Liver (tissue), 9 donors: ENCODE results near the gene ESRRA. TPM values are rescaled to one million over a fixed set of nuclear protein-coding genes. Genes with fewer than 3 reads are reported as not detected.

Source experiments
- DNase-seq: peaks from one replicate; pipeline ENCODE4 v3.0.0-alpha.2; 2017; ENCODE audit warnings: low spot score
- H3K27ac ChIP-seq, 2 donors: one replicate each; pipeline ENCODE4 v1.7.0; 2013; ENCODE audit warnings: inconsistent platforms in 2 of 2, low read length in 2 of 2, control low read depth in 1 of 2, low read depth in 1 of 2, mild to moderate bottlenecking in 1 of 2
- H3K27me3 ChIP-seq, 4 donors: one replicate each; pipeline versions ENCODE4 v1.6.1 to v1.7.0; 2013; ENCODE audit warnings: low read length in 3 of 4, inconsistent platforms in 1 of 4, mild to moderate bottlenecking in 1 of 4, moderate library complexity in 1 of 4; ENCODE audit not compliant: control insufficient read depth in 4 of 4, insufficient read depth in 4 of 4
- H3K36me3 ChIP-seq, 4 donors: one replicate each; pipeline versions ENCODE4 v1.6.1 to v1.7.0; 2013; ENCODE audit warnings: low read length in 3 of 4, mild to moderate bottlenecking in 3 of 4, low read depth in 1 of 4, moderate library complexity in 1 of 4; ENCODE audit not compliant: control insufficient read depth in 4 of 4, insufficient read depth in 3 of 4
- H3K4me1 ChIP-seq, 4 donors: one replicate each; pipeline versions ENCODE4 v1.6.1 to v1.7.0; 2013; ENCODE audit warnings: low read length in 3 of 4, mild to moderate bottlenecking in 3 of 4, moderate library complexity in 1 of 4; ENCODE audit not compliant: control insufficient read depth in 4 of 4, insufficient read depth in 4 of 4
- H3K4me3 ChIP-seq, 3 donors: one replicate each; pipeline versions ENCODE4 v1.6.1 to v1.7.0; 2013; ENCODE audit warnings: low read length in 3 of 3, control low read depth in 1 of 3, low read depth in 1 of 3, mild to moderate bottlenecking in 1 of 3
- H3K9ac ChIP-seq, 2 donors: one replicate each; pipeline ENCODE4 v1.7.0; 2013; ENCODE audit warnings: low read length in 2 of 2, mild to moderate bottlenecking in 2 of 2, moderate library complexity in 2 of 2, control low read depth in 1 of 2, low read depth in 1 of 2
- H3K9me3 ChIP-seq, 4 donors: one replicate each; pipeline versions ENCODE4 v1.6.1 to v1.7.0; 2013; ENCODE audit warnings: low read length in 3 of 4; ENCODE audit not compliant: control insufficient read depth in 4 of 4
- ATF3 ChIP-seq: IDR thresholded peaks from 2 replicates; pipeline ENCODE4 v1.6.1; 2016; ENCODE audit warnings: antibody characterized with exemption
- CTCF ChIP-seq: fragments of 150-350 bp; IDR thresholded peaks from 2 replicates; pipeline ENCODE4 v1.5.1; 2017; ENCODE audit warnings: improper control_type of control experiment, low read depth, low read length; ENCODE audit not compliant: missing input control
- EGR1 ChIP-seq, 2 donors: IDR thresholded peaks; 2 replicates each; pipeline ENCODE4 v1.6.1; 2016 to 2018; ENCODE audit warnings: antibody characterized with exemption in 2 of 2, low read depth in 2 of 2
- FOXA1 ChIP-seq: IDR thresholded peaks from 2 replicates; pipeline ENCODE4 v1.6.1; 2016; ENCODE audit warnings: antibody characterized with exemption
- FOXA2 ChIP-seq: IDR thresholded peaks from 2 replicates; pipeline ENCODE4 v1.6.1; 2016; ENCODE audit warnings: antibody characterized with exemption
- GABPA ChIP-seq, 2 donors: IDR thresholded peaks in 1 of 2; conservative IDR thresholded peaks in 1 of 2; 2 replicates each; pipeline ENCODE4 v1.6.1; 2016; ENCODE audit warnings: antibody characterized with exemption in 2 of 2, mild to moderate bottlenecking in 1 of 2, moderate library complexity in 1 of 2
- HNF4A ChIP-seq, 2 donors: conservative IDR thresholded peaks; 2 replicates each; pipeline ENCODE4 v1.6.1; 2016; ENCODE audit warnings: antibody characterized with exemption in 2 of 2, mild to moderate bottlenecking in 2 of 2
- JUND ChIP-seq, 2 donors: IDR thresholded peaks; 2 replicates each; pipeline ENCODE4 v1.6.1; 2016; ENCODE audit warnings: antibody characterized with exemption in 2 of 2
- MAX ChIP-seq: IDR thresholded peaks from 2 replicates; pipeline ENCODE4 v1.6.1; 2016; ENCODE audit warnings: antibody characterized with exemption
- NR2F2 ChIP-seq: IDR thresholded peaks from 2 replicates; pipeline ENCODE4 v1.6.1; 2016; ENCODE audit warnings: antibody characterized with exemption
- RXRA ChIP-seq, 2 donors: IDR thresholded peaks; 2 replicates each; pipeline ENCODE4 v1.6.1; 2017 to 2018; ENCODE audit warnings: antibody characterized with exemption in 2 of 2, mild to moderate bottlenecking in 1 of 2
- SP1 ChIP-seq: IDR thresholded peaks from 2 replicates; pipeline ENCODE4 v1.6.1; 2018; ENCODE audit warnings: antibody characterized with exemption, mild to moderate bottlenecking
- TAF1 ChIP-seq: conservative IDR thresholded peaks from 2 replicates; pipeline ENCODE4 v1.6.1; 2016; ENCODE audit warnings: antibody characterized with exemption, mild to moderate bottlenecking
- YY1 ChIP-seq: IDR thresholded peaks from 2 replicates; pipeline ENCODE4 v1.6.1; 2016; ENCODE audit warnings: antibody characterized with exemption, mild to moderate bottlenecking
- ZBTB33 ChIP-seq: IDR thresholded peaks from 2 replicates; pipeline ENCODE4 v1.6.1; 2016; ENCODE audit warnings: antibody characterized with exemption
- WGBS: extraction: QIAGEN DNeasy Blood & Tissue Kit; methylation state at CpG from one replicate; pipeline ENCODE4 v1.1.7; 2013; 5-methylcytosine and 5-hydroxymethylcytosine counted together
- polyA plus RNA-seq, 2 donors: library from polyadenylated mRNA; stranded (reverse) in 1 of 2; unstranded in 1 of 2; fragments of 200-250 nt in 1 of 2; fragments of >200 nt in 1 of 2; fragmentation: Nextera tagmentation in 1 of 2; extraction: Ambion mirVana in 1 of 2; gene quantifications; one replicate each; pipeline versions ENCODE4 v1.2.1 to v1.2.3, GENCODE V29; 2013 to 2015
- total RNA-seq, 2 donors: library from RNA; depleted of rRNA; stranded (reverse); fragments of >200 nt; gene quantifications; one replicate each; pipeline ENCODE4 v1.2.3, GENCODE V29; 2014
- donor health status: healthy.
- donor health status: healthy.
- donor health status: healthy.
- donor health status: healthy.
- donor health status: healthy.

Gene ESRRA
- total and polyA plus RNA-seq, 4 donors = 13.9 to 64.8 (median 37.5) TPM

DNA sequence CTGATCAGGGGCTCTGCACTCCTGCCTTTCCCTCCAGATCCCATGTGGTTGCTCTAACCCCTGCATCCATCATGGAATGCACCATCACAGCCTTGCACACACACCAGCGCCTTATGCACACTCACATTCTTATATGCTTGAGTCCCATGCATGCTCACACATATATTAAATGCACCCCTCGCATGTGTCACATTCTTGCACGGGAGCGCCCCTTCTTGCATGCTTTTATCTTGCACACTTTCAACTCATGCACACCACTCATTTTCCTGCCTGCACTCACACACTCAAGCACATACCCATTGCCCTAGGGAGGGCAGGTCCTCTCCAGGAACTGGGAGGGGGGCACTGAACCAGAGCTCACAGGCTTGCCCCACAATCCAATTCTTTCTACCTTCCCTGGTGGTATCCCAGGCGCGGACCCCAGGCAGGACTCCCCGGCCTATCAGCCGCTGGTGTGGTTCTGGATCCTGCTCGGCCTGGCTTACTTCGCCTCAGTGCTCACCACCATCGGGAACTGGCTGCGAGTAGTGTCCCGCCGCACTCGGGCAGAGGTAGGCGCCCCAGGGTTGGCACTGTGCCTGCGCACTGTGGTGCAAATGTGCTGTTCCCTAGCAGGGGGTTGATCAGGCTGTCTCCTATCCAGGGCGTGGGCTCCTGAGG is 7.5 kb upstream of the ESRRA start:
- no peak for DNase-seq
- no peak overlapping the region for H3K4me3 ChIP-seq
- peaks cover 3 to 24% (median 9%) of the 10 kb centered on the region in 4 donors for H3K27me3 ChIP-seq
- peaks cover 8 to 24% (median 17%) of the 10 kb centered on the region in 4 donors for H3K4me1 ChIP-seq
- no peaks in the 10 kb centered on the region for H3K9me3 ChIP-seq
- WGBS = 35% methylated on average over 18 of the region's 18 CpGs
- no peak overlapping the region for H3K27ac ChIP-seq
- no peaks in the 10 kb centered on the region for H3K36me3 ChIP-seq
- no peak overlapping the region for H3K9ac ChIP-seq
- TF ChIP-seq JUND (IDR thresholded peaks at IDR 0.05) = no peak
- no peak for TF ChIP-seq CTCF
- TF ChIP-seq MAX = no peak
- TF ChIP-seq EGR1 (IDR thresholded peaks at IDR 0.05; ENCODE audit: low read depth in 2 of 2) = no peak
- TF ChIP-seq SP1 = no peak
- TF ChIP-seq NR2F2 = no peak
- no peak for TF ChIP-seq YY1
- no peak for TF ChIP-seq GABPA (IDR thresholded peaks at IDR 0.05 in 1 of 2, conservative IDR thresholded peaks at IDR 0.05 in 1 of 2)

- Histone ChIP-seq H3K27ac (no peak overlapping the region), H3K4me3 (peak overlapping the region in 1 of 3 donors; percentile 40), H3K36me3 (no peaks in the 10 kb centered on the region), H3K9me3 (no peaks in the 10 kb centered on the region), H3K4me1 (peaks cover 12 to 31% (median 23%) of the 10 kb centered on the region in 4 donors), H3K27me3 (peaks cover 0 to 24% (median 9%) of the 10 kb centered on the region in 4 donors), H3K9ac (no peak overlapping the region)
- 3% methylated on average over 60 of the region's 60 CpGs for WGBS
- DNase-seq = no peak
- TF ChIP-seq ATF3 = no peak
- no peak for TF ChIP-seq EGR1 (IDR thresholded peaks at IDR 0.05; ENCODE audit: low read depth in 2 of 2)
Measured at GRCh38 chr11:64298966-64299846, 6.1 kb upstream of the ESRRA start.

- 5% methylated on average over 54 of the region's 54 CpGs for WGBS
- DNase-seq = no peak
- Histone ChIP-seq H3K27ac (no peak within 1 kb of the TSS), H3K36me3 (no peaks in the 10 kb centered on the region), H3K27me3 (peaks cover 0 to 19% (median 9%) of the 10 kb centered on the region in 4 donors), H3K9me3 (no peaks in the 10 kb centered on the region), H3K4me1 (peaks cover 12 to 33% (median 25%) of the 10 kb centered on the region in 4 donors), H3K9ac (peak within 1 kb of the TSS in 1 of 2 donors; percentile 26), H3K4me3 (peak within 1 kb of the TSS in 1 of 3 donors; percentile 40)
- no peak for TF ChIP-seq EGR1 (IDR thresholded peaks at IDR 0.05; ENCODE audit: low read depth in 2 of 2)
- TF ChIP-seq ATF3 = no peak
- TF ChIP-seq TAF1 = no peak
- TF ChIP-seq CTCF = no peak
- no peak for TF ChIP-seq JUND (IDR thresholded peaks at IDR 0.05)
- no peak for TF ChIP-seq YY1
- TF ChIP-seq FOXA1 = no peak
- TF ChIP-seq RXRA (IDR thresholded peaks at IDR 0.05) = no peak
- TF ChIP-seq ZBTB33 = no peak
- no peak for TF ChIP-seq MAX
- TF ChIP-seq SP1 = no peak
- TF ChIP-seq FOXA2 = no peak
- TF ChIP-seq HNF4A (conservative IDR thresholded peaks at IDR 0.05) = no peak
Measured at GRCh38 chr11:64299847-64300648, 5.3 kb upstream of the ESRRA start, which contains the start of gene CATSPERZ. TSS of gene CATSPERZ (plus strand) at chr11:64300358. CDS start at chr11:64300411, 53 bp downstream.
